Measurements from ENCODE around the gene USP6NL.
"Not testable (repeated sequence)": the region's sequence is repeated elsewhere in the genome, so short reads cannot be mapped to it uniquely, and the experiment has no call there.

Gene USP6NL

DNA sequence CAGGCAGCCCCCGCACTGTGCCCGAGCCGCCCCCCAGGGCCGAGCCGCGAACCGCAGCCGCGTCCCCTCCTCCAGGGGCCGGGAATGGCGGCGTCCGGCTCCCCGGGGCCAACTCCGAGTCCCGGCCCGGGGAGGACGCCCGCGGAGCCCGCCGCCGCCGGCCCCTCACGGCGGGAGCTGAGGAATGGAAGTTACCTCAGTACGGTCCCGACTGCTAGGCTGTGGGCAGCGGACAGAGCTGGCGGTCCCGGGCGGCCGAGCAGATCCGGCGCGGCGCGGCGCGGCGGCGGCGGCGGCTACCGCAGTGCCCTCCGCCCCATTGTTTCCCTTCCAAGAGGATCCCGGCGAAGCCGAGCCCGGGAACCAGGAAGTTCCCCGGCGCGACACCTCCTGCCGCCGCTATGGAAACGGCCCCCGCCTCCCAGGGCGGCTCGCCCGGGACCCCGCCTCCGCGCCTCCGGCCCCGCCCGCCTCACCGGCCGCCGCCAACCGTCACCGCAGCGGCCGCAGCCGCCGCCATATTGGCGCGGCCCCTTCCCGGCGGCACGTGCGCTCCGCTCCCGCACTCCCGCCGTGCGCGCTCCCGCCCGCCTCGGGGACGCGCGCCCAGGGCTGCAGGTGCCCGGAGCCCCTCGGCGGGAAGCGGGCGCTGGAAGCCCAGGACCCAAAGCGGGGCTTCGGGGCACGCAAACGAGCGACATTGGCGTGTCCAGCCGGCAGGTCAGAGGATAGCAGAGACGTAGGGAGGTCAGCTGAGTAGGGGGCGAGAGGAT is at the start of gene USP6NL:
TSS of gene USP6NL (minus strand) at position 403 of the 773 bp plus-strand sequence. CDS start 14,016 bp downstream, outside the sequence.
- FAIRE-seq: no peak

DNA sequence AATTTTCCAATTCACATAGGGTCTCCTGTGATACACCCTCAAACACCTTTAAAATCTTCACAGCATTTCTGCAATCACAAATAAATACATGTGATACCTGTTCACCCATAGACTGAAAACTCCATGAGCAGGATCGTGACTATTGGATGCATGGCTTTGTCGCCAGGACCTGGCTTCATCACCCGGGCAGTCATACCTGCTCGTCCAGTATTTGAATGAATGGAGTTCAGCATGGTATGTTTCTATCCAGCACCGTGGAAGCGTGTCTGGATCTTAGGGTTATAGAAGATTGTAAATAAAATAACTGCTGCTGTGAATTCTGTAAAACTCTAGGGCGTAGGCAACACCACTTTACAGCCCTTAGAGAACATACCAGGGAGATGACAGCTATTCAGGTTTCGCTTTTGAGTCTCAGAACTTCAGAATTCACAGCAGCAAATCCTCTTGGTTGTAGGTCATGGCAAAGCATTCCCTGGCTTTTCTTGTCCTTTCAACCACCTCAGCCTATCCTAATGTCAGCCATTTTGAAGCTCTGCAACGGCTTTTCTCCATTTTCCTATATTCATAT is 47.4 kb upstream of the USP6NL start:
- no peak for FAIRE-seq

DNA sequence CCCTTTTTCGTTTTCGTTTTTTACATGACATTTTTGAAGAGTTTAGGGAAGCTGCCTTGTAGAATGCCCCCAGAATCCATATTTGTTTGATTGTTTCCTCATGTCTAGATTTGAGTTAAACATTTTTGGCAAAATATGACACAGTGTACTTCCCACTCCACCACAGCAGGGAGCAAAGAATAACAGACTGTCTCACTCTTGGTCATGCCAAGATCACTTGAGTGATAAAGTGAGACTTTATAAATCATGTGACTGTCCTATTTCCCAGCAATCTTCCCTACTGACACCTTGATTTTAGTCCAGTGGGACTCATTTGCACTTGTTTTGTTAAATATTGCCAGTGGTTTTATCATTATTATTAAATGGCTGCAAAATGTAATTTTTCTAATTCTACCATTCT is 44.4 kb upstream of the USP6NL start:
- no peak for FAIRE-seq

DNA sequence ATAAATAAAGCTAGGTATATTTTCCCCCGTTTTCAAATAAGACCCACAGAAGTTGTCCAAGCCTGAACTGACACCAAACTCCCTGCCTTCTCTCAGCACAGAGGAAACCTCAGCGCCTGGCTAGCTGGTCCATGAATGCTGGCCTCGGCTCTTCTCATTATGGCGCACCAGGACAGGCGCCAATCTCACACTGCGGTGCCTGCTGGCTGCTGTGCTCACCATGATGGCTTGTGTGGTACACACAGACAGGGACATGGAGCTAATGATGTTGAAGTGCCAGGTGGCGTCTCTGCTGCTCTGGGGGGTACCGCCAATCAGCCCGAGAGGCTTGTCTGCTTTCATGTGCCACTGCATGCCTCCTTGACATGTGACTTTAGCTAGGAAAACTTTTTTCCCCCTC is 43.2 kb upstream of the USP6NL start:
- FAIRE-seq: no peak

DNA sequence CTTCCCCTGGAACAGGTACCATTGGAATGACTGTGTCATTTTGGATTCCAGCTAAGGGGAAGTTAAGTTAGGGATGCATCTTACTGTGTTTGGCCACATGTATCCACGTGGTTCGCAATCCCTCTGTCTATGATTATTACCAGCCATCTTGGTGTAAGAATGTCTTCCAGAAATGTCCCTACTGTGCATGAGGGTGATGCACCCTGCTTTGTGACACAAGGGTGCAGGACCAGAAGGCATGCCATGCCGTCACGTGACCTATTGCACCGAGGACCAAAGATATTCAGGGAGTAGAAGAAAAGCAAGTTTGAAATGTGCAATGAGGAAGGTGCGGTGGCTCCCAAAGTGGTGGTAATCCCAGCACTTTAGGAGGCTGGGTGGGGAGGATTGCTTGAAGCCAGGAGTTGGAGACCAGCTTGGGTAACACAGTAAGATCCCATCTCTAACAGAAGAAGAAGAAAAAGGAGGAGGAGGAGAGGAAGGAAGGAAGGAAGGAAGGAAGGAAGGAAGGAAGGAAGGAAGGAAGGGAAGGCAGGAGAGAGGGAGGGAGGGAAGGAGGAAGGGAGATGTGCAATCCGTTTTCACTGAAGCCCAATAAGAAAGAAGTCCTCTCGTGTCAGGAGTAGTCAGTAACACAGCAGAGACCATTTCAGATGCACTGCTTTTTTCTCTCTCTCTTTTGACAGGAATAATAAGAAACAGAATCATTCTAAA is 42.5 kb upstream of the USP6NL start:
- no peak for FAIRE-seq

DNA sequence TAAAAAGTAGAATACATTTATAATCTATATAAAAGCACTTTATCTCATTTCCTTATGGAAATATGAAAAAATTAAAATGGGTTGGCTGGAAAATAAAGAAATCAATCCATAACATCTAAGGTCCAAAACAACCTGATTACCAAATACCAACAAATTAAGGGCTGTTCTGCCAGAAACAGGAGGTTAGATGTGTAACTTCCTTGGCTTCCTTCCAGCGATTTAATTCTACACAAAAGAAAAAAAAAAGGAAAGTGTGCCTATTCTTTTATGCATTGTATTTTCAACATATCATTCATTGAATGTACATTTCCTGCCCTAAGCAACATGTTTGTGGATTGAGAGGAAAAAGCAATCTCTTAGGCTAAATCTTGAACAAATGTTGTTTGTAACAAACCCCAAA is 36.2 kb upstream of the USP6NL start:
- FAIRE-seq: no peak

DNA sequence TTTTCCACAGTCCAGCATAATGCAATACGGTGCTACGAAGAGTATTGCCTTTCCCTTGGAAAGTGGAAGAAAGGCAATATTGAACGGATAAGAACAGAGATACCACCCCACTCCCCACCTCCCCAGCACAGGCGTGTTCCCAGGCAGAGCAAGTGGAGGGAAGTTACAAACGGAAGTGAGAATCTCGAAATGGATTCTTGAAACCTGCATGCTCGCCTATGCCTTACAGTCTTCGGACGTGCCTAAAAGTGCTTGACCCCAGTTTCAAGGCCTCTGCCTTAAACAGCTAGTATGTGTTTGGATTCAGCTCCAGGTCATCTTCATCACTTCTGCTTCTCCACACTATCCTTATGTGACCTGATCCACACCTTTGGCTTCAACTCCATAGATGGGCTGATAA is 35.0 kb upstream of the USP6NL start:
- no peak for FAIRE-seq

DNA sequence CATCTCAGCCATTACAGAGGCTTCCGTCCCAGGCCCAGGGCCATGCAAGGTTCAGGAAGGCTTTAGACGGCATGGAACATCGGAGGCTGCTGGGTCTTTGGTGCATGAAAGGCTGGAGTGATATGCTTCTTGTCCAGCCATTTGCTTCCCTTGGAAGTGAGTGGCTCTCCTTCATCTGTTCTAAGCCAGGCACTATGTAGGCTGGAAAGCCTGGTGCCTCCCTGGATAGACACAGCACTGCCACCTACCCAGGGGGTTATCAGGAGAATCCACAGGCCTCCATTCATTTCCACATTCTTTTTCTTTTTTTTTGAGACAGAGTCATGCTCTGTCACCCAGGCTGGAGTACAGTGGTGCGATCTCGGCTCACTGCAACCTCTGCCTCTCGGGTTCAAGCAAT is 31.6 kb upstream of the USP6NL start:
- no peak for FAIRE-seq

DNA sequence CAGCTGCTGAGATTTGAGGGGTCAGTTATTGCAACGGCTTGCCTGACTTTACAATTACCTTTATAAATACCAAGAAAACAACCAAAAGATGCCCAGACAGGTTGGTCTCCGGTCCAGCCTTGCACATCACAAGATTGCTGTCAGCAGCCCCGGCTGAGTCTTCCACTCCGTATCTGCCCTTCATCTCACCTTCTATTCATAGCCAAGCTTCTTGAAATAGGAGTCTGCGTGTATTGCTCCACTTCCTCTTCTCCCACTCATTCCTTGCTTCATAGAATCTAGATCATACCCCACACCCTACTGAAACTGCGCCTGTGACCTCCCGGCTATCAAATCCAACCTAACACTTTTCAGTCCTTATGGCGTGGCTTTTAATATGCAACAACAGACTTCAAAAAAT is 31.1 kb upstream of the USP6NL start:
- FAIRE-seq: no peak

DNA sequence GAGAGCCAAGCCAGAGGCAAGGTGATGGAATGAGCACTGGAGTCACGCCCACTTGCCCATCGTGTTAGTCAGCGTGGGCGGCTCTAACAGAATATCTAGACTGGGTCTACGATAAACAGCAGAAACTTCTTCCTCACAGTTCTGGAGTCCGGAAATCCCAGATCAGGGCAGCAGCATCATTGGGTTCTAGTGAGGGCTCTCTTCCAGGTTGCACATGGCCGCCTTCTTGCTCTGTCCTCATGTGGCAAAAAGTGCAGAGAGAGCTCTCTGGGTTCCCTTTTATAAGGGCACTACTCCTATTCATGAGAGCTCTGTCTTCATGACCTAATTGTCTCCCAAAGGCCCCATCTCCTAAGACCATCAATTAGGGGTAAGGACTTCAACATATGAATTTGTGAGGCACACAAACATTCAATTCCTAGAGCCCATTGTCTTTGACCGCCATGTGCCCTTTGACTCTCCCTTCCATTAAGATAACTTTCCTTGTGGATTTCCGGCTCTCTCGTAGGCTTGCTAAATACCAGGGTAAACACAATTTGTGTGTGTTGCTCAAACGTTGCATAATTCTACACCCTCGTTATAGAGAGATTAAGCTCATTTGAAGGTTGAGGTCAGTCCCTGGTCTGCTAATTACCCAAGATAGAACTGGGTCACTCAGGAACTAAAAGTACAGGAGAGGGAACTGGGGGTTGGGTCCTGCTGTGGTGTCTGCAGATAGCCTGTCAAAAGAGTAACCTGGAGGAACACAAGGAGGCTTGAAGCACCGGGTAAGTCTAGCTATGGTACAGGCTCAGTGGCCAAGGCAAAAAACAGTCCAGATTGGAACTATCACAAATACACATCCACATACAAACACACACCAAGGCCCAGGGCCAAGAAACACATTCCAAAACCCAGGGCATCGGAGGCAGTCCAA is 28.7 kb upstream of the USP6NL start:
- FAIRE-seq: no peak

DNA sequence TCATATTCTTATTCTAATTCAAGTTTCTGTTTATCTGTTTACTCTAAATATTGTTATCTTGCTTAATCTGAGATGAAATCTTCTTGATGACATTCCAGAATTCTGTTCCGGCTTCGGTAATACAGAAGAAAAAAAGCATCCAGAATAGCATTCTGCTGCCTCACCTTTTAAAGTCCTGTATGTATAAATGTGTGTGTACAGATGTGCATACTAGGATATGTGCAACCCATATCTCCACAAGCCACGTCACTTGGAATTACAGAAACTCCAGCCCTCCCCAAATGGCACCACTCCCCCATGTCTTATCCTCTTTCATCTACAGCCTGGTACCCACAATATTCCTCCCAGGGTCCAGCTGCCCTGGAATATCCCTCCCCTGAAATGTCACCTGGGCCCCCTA is 27.9 kb upstream of the USP6NL start:
- FAIRE-seq: no peak

DNA sequence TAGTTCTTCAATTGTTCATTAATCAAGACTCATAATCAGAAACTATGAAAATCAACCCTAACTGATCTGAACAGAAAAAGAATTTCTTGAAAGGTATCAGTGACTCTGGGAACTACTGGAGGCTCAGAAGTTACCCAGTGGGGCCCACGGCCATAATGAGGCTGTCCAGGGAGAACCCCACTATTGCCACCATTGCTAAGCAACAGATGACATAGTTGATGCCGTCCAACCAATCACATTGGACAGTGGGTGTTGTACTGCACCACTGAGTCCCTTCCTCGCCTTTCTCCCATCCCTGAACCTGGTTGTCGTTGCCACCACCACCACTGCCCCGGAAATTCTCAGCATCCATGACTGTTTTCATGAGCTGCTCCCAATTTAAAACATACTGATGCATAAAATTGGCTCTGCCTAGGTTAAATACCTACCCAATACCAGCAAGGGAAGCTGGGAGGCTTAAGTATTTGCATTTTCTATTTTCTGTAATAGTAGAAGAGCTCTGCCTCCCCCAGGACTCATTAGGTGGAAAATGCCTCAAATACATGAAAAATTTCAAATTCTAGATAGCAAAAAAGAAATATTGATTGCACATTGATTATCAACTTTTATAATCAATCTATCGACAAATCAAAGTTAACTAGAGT is 26.7 kb upstream of the USP6NL start:
- no peak for FAIRE-seq

DNA sequence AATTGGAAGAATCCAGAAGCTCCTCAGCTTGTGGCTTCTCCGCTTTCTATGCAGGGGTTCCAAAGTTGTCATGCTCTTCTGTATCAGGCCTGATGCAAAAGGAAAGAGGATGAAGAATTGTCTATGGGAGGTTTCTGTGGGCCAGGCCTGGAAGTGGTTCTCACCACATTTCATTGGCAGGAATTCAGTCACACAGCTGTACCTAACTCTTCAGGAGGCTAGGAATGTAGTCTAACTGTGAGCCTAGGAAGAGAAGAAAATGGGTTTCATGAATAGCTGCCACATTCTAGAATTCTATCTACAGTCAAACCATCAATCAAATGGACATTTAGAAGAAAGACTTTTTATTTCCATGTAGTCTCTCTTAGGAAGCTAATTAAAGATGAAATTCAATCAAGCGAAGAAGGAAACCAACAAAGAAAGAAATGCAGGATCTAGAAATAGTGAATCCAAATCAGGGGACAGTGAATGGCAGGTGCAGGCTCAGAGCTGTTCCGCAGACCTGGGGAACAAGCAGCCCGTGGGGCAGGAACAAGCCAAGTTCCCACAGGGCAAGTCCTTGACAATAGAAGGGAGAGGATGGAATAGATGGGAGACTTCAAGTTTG is 25.4 kb upstream of the USP6NL start:
- FAIRE-seq: no peak

DNA sequence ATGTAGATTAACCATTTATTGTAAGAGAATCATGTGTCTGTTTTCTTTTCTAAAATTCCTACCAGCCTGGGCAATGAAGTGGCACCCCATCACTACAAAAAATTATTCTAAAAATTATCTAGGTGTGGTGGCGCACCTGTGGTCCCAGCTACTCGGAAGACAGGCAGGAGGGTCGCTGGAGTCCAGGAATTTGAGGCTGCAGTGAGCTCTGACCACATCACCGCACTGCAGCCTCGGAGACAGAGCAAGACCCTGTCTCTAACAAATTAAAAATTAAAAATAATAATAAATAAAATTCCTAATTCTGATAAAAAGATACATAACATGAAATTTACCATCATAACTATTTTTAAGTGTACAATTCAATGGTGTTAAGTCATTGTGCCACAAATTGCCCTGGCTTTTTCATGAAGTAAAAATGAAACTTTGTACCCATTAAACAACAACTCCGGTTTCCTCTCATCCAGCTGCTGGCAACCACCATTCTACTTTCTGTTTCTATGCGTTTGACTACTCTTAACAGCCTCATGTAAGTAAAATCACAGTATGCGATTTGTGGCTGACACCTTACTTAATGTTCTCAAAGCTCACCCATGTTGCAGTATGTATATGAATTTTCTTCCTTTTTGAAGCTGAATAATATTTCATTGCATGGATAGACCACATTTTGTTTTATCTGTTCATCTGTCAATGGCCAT is 20.6 kb upstream of the USP6NL start:
- FAIRE-seq: no peak

DNA sequence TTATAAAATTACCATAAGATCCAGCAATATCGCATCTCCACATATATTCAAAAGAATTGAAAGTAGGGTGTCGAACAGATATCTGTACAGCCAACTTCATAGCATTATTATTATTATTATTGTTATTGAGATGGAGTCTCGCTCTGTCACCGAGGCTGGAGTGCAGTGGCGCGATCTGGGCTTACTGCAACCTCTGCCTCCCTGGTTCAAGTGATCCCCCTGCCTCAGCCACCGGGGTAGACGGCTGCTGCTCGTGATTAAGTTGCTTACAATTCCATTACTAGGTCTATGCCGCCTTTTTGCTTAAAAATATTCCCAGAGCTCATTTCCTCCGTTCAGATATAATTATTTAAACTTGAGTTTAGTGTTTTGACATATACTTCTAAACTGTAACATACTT is 19.8 kb upstream of the USP6NL start:
- FAIRE-seq: no peak

DNA sequence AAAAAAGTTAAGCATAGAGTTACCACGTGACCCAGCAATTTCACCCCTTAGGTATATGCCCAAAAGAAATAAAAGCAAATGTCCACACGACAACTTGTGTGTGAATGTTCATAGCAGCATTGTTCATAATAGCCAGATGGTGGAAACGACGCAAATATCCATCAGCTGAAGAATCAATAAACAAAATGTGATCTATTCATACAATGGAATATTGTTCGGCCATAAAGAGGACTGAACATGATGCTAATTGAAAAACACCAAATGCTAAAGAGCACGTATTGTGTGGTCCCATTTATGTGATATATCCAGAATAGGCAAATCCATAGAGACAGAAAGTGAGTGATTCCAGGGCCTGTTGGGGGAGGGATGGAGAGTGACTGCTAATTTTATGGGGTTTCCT is 18.3 kb upstream of the USP6NL start:
- FAIRE-seq: no peak

DNA sequence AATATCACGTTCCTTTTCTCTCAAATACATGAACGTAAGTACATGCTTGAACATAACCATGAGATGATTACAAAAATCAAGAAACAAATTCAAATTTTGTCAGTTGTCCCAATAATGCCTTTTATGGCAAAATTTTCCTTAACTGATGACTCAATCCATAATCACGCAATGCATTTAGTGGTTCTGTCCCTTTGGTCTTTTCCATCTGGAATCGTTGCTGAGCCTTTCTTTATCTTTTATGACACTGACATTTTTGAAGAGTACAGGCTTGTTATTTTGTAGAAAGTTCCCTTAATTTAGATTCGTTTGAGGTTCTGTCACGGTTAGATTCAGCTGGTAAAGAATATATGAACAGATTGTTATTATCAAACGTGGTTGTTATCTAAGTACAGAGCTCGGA is 16.5 kb upstream of the USP6NL start:
- not testable (repeated sequence) for FAIRE-seq

DNA sequence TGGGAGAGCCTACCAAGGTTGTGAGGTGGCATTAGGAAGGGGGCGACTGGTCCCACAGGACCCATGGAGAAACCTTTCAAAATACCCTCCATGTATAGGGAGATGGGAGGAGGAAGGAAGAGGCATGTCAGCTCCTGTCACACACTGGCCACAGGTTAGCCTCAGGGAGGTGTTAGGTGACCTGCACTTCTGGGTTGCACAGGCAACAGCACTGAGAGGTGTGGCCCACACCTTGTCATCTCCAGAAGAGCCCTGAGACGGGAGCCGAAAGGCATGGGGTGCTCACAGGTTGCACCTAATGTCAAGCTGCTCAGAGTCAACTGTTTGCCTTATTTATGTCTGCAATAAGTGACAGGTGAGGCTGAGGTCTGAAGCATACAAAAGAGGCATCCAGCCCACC is 14.6 kb upstream of the USP6NL start:
- no peak for FAIRE-seq

DNA sequence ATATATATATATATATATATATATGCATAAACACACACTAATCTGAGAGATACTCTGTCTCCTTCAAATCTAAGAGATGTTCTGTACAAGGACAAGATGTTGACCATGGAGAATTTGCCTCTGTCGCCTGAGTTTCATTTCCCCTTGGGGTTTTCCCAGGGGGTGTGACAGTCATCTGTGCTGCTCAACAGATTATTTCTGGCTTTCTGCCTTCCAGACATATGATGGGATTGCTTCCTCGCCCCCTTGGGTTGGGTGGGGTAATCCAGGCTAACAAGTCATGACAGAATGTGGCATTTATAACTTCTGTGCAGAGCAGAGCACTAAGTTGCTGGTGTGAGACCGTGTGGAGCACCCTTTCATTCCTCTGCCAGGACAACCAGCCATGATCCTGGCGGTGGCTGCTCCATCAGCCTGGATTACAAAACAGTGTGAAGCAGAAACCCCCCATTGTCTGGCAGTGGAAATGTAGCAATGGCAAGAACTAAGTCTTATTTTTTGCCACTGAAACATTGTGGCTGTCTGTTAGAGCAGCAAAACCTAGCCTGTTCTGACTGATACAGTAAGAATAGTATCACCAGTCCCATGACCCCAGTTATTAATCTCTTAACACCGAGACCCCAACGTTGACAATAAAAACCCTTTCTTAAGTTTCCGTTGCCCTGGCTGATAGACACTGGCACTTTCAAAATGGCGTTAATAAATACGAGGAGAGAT is 13.7 kb upstream of the USP6NL start:
- FAIRE-seq: no peak

DNA sequence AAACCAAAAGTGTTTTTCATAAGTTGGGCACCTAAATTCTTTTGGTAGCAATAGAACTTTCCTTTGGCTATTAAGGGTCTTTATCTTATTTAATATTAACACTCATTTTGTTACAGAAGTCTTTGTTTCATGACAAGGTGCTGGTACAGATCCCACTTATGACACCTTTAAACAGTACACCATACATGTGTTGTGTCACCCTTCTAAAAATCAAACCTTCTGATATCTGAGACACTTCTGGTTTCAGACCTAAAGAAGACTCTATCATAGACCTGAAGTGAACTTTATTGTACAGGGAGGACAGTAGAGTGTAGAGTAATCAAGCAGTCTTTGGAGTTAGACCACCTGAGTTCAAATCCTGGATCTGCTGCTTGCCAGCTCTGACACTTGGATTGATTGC is 5.8 kb upstream of the USP6NL start:
- no peak for FAIRE-seq

DNA sequence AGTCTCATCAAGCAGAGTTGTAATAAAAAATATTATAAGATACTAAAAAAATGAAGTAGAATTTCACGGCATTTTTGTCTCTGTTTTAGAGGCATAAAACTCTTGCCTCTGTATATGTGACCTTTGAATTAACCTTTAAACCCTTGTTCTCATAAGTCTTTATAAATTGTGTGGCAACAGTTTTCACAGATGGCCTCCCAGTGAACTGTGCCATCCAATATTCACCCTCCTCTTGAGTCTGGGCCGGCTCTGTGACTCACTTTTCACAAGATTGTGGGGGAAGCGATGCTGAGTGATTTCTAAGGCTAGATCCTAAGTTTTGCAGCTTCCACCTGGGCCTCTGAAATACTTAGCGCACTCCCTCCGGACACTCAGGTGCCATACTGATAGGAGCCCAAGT is 4.6 kb upstream of the USP6NL start:
- no peak for FAIRE-seq

Data from A204.1 (cell line).